GM19372 (cell line): ENCODE results near the gene SIMC1.
"Not testable (repeated sequence)": the region's sequence is repeated elsewhere in the genome, so short reads cannot be mapped to it uniquely, and the experiment has no call there.

Source experiments
- ATAC-seq: cut with Tn5 transposase; IDR thresholded peaks from one replicate; pipeline ENCODE4 v1.9.1; 2021; ENCODE audit warnings: mild to moderate bottlenecking, low read depth, moderate library complexity; ENCODE audit not compliant: unreplicated experiment

The SIMC1 gene

GRCh38 chr5:176237971-176238644, at the start of gene SIMC1:
SIMC1 (plus strand) TSS chr5:176238424; CDS start chr5:176238509, 85 bp downstream.
- ATAC-seq, result peak; percentile 72

- no peak for ATAC-seq
Observed at GRCh38 chr5:176188506-176189193, 49.6 kb upstream of the SIMC1 start.

- no peak for ATAC-seq
Observed at GRCh38 chr5:176189857-176190256, 48.4 kb upstream of the SIMC1 start.

GRCh38 chr5:176190886-176191755, 47.1 kb upstream of the SIMC1 start:
- no peak for ATAC-seq

- no peak for ATAC-seq
Observed at GRCh38 chr5:176192094-176192721, 46.0 kb upstream of the SIMC1 start.

GRCh38 chr5:176192722-176193117, 45.5 kb upstream of the SIMC1 start:
- ATAC-seq, result not testable (repeated sequence)

- ATAC-seq, result not testable (repeated sequence)
Observed at GRCh38 chr5:176193636-176194035, 44.6 kb upstream of the SIMC1 start.

- not testable (repeated sequence) for ATAC-seq
Observed at GRCh38 chr5:176194238-176195083, 43.8 kb upstream of the SIMC1 start.

GRCh38 chr5:176195084-176195413, 43.2 kb upstream of the SIMC1 start:
- not testable (repeated sequence) for ATAC-seq

- not testable (repeated sequence) for ATAC-seq
Observed at GRCh38 chr5:176195487-176196207, 42.6 kb upstream of the SIMC1 start.

- ATAC-seq, result not testable (repeated sequence)
Observed at GRCh38 chr5:176196781-176197180, 41.4 kb upstream of the SIMC1 start.

- ATAC-seq, result not testable (repeated sequence)
Observed at GRCh38 chr5:176197234-176197858, 40.9 kb upstream of the SIMC1 start.

- not testable (repeated sequence) for ATAC-seq
Observed at GRCh38 chr5:176198299-176198698, 39.9 kb upstream of the SIMC1 start.

GRCh38 chr5:176198991-176199733, 39.1 kb upstream of the SIMC1 start:
- ATAC-seq, result not testable (repeated sequence)

- not testable (repeated sequence) for ATAC-seq
Observed at GRCh38 chr5:176199803-176200399, 38.3 kb upstream of the SIMC1 start.

- no peak for ATAC-seq
Observed at GRCh38 chr5:176201811-176202210, 36.4 kb upstream of the SIMC1 start.

GRCh38 chr5:176203086-176203485, 35.1 kb upstream of the SIMC1 start:
- ATAC-seq, result no peak

GRCh38 chr5:176203535-176203934, 34.7 kb upstream of the SIMC1 start:
- ATAC-seq, result not testable (repeated sequence)
